Measurements from ENCODE around the gene INPP5F. TPM values are rescaled to one million over a fixed set of nuclear protein-coding genes. Genes with fewer than 3 reads are reported as not detected.
"Not testable (repeated sequence)": the region's sequence is repeated elsewhere in the genome, so short reads cannot be mapped to it uniquely, and the experiment has no call there.

Gene INPP5F
- polyA plus RNA-seq, 4 donors = 54.4 to 70.9 (median 59.3) TPM

- DNase-seq (ENCODE audit: low read depth in 4 of 4, low spot score in 3 of 4) = no peak
These were observed 19.1 kb upstream of the INPP5F start for GRCh38 chr10:119706521-119707278.

- DNase-seq (ENCODE audit: low read depth in 4 of 4, low spot score in 3 of 4) = not testable (repeated sequence)
These were observed 18.5 kb upstream of the INPP5F start for GRCh38 chr10:119707331-119707730.

- DNase-seq (ENCODE audit: low read depth in 4 of 4, low spot score in 3 of 4) = not testable (repeated sequence)
These were observed 14.9 kb upstream of the INPP5F start for GRCh38 chr10:119710935-119711334.

- no peak for DNase-seq (ENCODE audit: low read depth in 4 of 4, low spot score in 3 of 4)
These were observed 11.9 kb upstream of the INPP5F start for GRCh38 chr10:119713744-119714483.

- no peak for DNase-seq (ENCODE audit: low read depth in 4 of 4, low spot score in 3 of 4)
These were observed 11.4 kb upstream of the INPP5F start for GRCh38 chr10:119714484-119714816.

GRCh38 chr10:119715628-119716505 is 10.0 kb upstream of the INPP5F start:
- no peak for DNase-seq (ENCODE audit: low read depth in 4 of 4, low spot score in 3 of 4)

- DNase-seq (ENCODE audit: low read depth in 4 of 4, low spot score in 3 of 4) = no peak
These were observed 2.7 kb upstream of the INPP5F start for GRCh38 chr10:119723161-119723560.

GRCh38 chr10:119723624-119724023 is 2.2 kb upstream of the INPP5F start:
- no peak for DNase-seq (ENCODE audit: low read depth in 4 of 4, low spot score in 3 of 4)

- peak; percentile 46 to 66 (median 56) for DNase-seq (ENCODE audit: low read depth in 4 of 4, low spot score in 3 of 4)
These were observed 995 bp upstream of the INPP5F start for GRCh38 chr10:119724593-119725516.

GRCh38 chr10:119725517-119725827 is 378 bp upstream of the INPP5F start:
- no peak for DNase-seq (ENCODE audit: low read depth in 4 of 4, low spot score in 3 of 4)

GRCh38 chr10:119726676-119727261 is 919 bp downstream of the INPP5F start:
- DNase-seq (ENCODE audit: low read depth in 4 of 4, low spot score in 3 of 4) = no peak

GRCh38 chr10:119728172-119728800 is 2.4 kb downstream of the INPP5F start:
- no peak for DNase-seq (ENCODE audit: low read depth in 4 of 4, low spot score in 3 of 4)

GRCh38 chr10:119734396-119735332 is 8.8 kb downstream of the INPP5F start:
- DNase-seq (ENCODE audit: low read depth in 4 of 4, low spot score in 3 of 4) = no peak

GRCh38 chr10:119735451-119735850 is 9.6 kb downstream of the INPP5F start:
- DNase-seq (ENCODE audit: low read depth in 4 of 4, low spot score in 3 of 4) = no peak

- no peak for DNase-seq (ENCODE audit: low read depth in 4 of 4, low spot score in 3 of 4)
These were observed 10.4 kb downstream of the INPP5F start for GRCh38 chr10:119736220-119736619.

- DNase-seq (ENCODE audit: low read depth in 4 of 4, low spot score in 3 of 4) = no peak
These were observed 11.3 kb downstream of the INPP5F start for GRCh38 chr10:119737039-119737663.

GRCh38 chr10:119737823-119738222 is 12.0 kb downstream of the INPP5F start:
- no peak for DNase-seq (ENCODE audit: low read depth in 4 of 4, low spot score in 3 of 4)

GRCh38 chr10:119738962-119739361 is 13.1 kb downstream of the INPP5F start:
- DNase-seq (ENCODE audit: low read depth in 4 of 4, low spot score in 3 of 4) = no peak

All from left renal pelvis (tissue), 4 donors.